KOPT-K1 (cell line): Measurements from ENCODE around the gene COG5.

Source experiments
- H3K27ac ChIP-seq: fragments of 200-600 bp; sonication (generic); 2 replicates; pipeline ENCODE4 v1.5.1; 2016; ENCODE audit warnings: antibody characterized with exemption, mild to moderate bottlenecking, low read depth, low read length; ENCODE audit not compliant: poor library complexity, severe bottlenecking
- H3K36me3 ChIP-seq: fragments of 200-600 bp; sonication (generic); 2 replicates; pipeline ENCODE4 v1.5.1; 2017; ENCODE audit warnings: antibody characterized with exemption, mild to moderate bottlenecking, low read length, moderate library complexity; ENCODE audit not compliant: insufficient read depth
- H3K9me3 ChIP-seq: fragments of 200-600 bp; sonication (generic); 2 replicates; pipeline ENCODE4 v1.5.1; 2017; ENCODE audit warnings: antibody characterized with exemption, low read length, mild to moderate bottlenecking; ENCODE audit not compliant: insufficient read depth, poor library complexity, severe bottlenecking

COG5 gene

DNA sequence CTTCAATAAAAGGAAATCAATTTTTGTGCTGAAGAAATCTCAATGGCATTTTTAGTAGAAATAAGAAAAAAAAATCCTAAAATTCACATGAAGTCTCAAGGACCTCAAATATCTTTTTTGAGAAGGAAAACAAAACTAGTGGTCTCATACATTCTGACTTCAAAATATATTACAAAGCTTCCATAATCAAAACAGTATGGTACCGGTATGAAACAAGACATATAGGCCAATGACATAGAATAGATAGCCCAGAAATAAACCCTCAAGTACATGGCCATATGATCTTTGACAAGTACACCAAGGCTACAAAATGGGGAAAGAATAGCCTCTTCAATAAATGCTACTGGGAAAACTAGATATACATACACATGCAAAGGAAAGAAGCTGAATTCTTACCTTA lies 225.6 kb downstream of the COG5 start:
- Histone ChIP-seq H3K36me3 (no peaks in the 10 kb centered on the region), H3K27ac (no peak overlapping the region), H3K9me3 (peaks cover 19% of the 10 kb centered on the region)

DNA sequence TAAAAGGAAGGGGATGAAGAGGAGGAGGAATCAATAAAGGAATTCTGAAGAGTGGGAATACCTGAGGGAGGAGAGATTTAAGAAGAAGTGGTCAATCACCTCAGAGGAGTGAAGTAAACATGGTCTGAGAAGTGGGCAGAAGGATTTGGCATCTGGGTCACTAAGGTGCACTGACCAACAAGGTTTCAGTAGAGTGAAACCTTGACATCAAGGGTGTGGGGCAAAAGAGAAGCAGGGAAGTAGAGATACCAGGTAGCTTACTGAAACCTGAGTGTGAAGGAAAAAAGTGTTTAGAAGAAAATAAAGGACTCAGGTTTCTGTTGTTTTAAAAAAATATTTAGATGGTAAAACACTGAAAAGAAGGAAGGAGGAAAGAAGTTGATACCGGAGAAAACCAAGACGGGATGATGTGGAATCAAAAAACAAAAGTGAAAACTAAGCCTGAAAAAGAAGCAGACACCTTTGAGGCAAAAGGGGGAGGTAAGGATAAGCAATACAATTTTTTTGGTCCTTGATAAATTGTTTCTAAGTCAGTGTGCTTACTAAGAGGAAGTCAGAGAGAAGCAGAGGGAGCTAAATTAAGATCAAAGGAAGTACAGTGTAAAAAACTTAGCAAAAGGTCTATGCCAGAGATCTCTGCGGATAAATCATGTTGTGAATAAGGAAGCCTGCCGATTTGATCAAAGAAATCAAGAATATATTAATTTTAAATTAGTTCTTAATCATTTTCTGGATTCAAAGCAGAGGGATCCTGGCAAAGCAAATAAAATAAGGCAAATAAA lies 231.0 kb downstream of the COG5 start:
- Histone ChIP-seq H3K27ac (no peak overlapping the region), H3K9me3 (peaks cover 2% of the 10 kb centered on the region), H3K36me3 (no peaks in the 10 kb centered on the region)

DNA sequence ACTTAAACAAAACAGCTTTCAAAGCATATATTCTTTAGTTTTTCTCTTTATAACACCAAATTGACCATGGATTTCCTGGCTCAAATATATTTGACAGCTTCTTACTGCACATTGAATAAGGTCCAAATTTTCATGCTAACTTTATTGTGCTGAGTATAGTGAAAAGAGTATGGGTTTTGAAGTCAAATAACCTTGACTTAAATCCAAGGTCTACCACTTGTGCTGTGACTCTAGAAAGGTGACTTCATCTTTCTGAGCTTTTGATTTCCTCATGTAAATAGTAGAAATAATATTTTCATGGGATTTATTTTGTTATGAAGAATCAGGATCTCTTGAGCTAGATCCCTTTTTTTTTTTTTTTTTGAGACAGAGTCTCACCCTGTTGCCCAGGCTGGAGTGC lies 233.2 kb downstream of the COG5 start:
- no peaks in the 10 kb centered on the region for H3K9me3 ChIP-seq
- H3K36me3 ChIP-seq: no peaks in the 10 kb centered on the region
- H3K27ac ChIP-seq: no peak overlapping the region

- Histone ChIP-seq H3K36me3 (no peaks in the 10 kb centered on the region; the same call in none of the 2 replicates), H3K9me3 (no peaks in the 10 kb centered on the region), H3K27ac (no peak overlapping the region)
Observed at GRCh38 chr7:107327986-107328569, 235.6 kb downstream of the COG5 start.

GRCh38 chr7:107326061-107326460 lies 237.7 kb downstream of the COG5 start:
- H3K9me3 ChIP-seq: no peaks in the 10 kb centered on the region
- H3K36me3 ChIP-seq: no peaks in the 10 kb centered on the region; the same call in none of the 2 replicates
- H3K27ac ChIP-seq: no peak overlapping the region

DNA sequence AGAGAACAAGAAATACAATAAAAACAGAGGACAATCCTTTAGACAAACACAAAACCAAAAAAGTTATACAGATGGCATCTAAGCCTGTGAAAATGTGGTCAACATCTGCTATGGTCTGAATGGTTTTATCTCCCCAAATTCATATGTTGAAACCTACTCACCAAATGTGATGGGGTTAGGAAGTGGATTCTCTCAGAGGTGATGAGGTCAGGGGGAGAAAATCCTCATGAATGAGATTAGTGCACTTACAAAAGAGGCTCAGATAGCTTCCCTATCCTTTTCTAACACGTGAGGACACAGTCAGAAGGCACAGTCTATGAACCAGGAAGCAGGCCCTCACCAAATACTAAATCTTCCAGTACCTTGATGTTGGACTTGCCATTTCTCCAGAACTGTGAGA lies 241.7 kb downstream of the COG5 start:
- no peak overlapping the region for H3K27ac ChIP-seq
- no peaks in the 10 kb centered on the region; the same call in none of the 2 replicates for H3K36me3 ChIP-seq

DNA sequence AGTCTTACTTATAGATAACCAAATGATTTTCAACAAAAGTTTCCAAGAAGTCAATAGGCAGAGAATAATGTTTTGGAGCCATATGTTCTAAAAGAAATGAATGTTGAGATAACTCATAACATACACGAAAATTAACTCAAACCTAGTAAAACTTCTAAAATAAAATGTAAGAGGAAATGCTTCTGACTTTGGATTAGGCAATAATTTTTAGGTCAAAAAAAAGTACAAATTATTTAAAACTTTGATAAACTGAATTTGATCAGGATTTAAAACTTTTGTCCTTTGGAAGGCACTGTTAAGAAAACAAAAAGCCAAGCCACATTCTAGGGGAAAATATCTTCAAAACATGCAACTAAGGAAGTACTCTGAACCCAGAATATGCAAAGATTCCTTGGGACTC lies 242.1 kb downstream of the COG5 start:
- H3K36me3 ChIP-seq: no peaks in the 10 kb centered on the region; the same call in none of the 2 replicates
- no peaks in the 10 kb centered on the region for H3K9me3 ChIP-seq
- H3K27ac ChIP-seq: no peak overlapping the region

More for the DNA sequence above, 241.7 kb downstream of the COG5 start:
- no peaks in the 10 kb centered on the region for H3K9me3 ChIP-seq

DNA sequence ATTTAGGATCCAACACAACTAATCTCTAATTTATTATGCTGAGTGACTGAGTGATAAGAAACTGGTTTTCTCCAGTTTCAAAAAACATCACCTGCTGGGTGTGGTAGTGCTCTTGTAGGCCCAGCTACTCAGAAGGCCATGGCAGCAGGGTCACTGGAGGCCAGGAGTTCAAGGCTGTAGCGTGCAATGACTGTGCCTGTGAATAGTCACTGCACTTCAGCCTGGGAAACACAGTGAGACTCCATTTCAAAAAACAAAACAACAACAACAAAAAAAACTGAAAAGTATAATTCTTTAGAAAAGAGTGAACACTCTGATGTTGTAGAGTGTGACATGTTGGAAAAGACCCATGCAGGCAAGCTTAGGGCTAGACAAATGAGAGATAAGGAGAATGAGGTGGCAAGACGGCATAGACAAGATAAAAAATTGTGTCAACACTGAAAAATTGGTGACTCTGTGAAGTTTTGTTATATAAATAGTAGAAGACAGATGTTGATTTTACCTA lies 243.9 kb downstream of the COG5 start:
- H3K9me3 ChIP-seq: no peaks in the 10 kb centered on the region
- no peak overlapping the region for H3K27ac ChIP-seq
- H3K36me3 ChIP-seq: no peaks in the 10 kb centered on the region; the same call in none of the 2 replicates

DNA sequence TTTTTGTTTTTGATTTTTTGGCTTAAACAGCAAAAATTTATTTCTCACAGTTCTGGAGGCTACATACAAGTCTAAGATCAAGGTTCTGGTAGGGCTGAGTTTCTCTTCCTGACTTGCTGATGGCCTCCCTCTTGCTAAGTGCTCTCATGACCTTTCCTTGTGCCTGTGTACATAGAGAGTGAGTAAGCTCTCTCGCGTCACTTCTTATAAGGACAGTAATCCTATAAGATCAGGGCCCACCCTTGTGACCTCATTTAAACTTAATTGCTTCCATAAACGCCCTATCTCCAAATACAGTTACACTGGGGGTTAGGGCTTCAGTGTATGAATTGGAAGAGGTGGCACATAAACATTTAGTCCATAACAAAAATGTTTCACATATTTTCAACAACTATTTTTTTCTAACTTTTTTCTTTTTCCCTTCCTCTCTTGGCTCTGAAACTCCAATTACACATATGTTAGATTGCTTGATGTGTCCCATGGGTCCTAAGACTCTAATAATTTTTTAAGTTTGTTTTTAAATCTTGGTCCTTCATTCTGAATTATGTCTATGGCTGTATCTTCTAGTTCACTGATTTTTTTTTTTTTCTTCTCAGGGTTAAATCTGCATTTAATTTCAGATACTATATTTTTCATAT lies 245.1 kb downstream of the COG5 start:
- Histone ChIP-seq H3K36me3 (no peaks in the 10 kb centered on the region; the same call in none of the 2 replicates), H3K9me3 (no peaks in the 10 kb centered on the region), H3K27ac (no peak overlapping the region)

DNA sequence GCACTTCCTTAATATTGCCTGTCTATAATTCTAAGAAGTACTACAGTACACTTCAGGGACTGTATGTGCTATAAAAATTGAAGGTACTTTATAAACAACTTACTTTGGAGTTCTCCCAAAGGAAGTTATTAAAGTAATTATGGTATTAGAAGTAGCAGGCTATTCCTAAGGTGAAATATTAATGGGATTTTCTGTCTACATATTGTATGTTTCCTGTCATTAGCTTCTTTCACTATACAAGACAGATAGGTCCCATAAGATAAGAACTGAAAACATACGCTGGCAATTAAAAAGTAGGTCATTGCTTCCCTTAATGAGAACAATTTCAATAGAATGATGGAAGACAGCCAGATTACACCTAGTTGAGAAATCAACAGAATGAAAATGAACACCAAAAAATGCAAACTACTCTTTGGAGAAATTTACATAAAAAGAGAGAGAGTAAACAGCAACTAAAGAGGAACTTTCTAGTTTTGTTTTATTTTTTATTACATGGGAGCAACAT lies 248.0 kb downstream of the COG5 start:
- H3K9me3 ChIP-seq: no peaks in the 10 kb centered on the region

DNA sequence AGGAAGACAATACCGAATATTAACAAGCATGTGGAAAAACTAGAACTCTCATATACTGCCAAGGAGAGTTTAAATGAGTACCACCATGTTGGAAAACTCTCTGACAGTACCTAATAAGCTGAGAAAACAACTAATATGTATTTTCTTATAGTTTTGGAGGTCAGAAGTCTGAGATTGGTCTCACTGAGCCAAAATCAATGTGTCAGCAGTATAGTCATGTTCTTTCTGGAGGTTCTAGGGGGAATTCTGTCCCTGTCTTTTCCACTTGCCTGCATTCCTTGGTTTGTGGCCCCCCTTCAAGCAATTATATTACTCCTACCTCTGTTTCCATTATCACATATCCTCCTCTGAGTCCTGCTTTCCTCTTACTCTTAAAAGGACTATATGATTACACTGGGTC lies 250.4 kb downstream of the COG5 start:
- Histone ChIP-seq H3K27ac (no peak overlapping the region), H3K9me3 (no peaks in the 10 kb centered on the region), H3K36me3 (no peaks in the 10 kb centered on the region)

More for the DNA sequence above, 248.0 kb downstream of the COG5 start:
- Histone ChIP-seq H3K27ac (no peak overlapping the region), H3K36me3 (no peaks in the 10 kb centered on the region)

DNA sequence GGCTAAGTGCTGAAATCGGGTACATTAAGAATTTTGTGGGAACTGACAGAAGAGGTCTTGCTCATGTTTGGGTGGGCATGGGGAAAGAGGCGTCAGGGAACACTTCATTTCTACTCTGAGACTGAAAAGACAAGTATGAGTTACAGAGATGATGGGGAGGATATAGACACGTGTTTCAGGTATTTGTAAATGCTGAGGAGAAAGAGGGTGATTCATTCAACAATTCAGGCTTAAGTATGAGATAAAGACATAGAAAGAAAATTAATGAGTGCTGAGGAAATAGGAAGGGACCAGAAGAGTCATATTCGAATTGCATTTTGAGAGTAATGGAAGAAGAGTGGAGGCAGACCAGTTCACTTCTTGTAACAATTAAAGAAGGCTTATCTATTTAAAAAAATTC lies 251.3 kb downstream of the COG5 start:
- Histone ChIP-seq H3K27ac (no peak overlapping the region), H3K9me3 (no peaks in the 10 kb centered on the region), H3K36me3 (no peaks in the 10 kb centered on the region)

GRCh38 chr7:107309296-107309695 lies 254.4 kb downstream of the COG5 start:
- Histone ChIP-seq H3K36me3 (no peaks in the 10 kb centered on the region; the same call in 1 of the 2 replicates), H3K27ac (no peak overlapping the region), H3K9me3 (no peaks in the 10 kb centered on the region)

GRCh38 chr7:107304636-107305035 lies 259.1 kb downstream of the COG5 start:
- H3K9me3 ChIP-seq: no peaks in the 10 kb centered on the region
- H3K27ac ChIP-seq: no peak overlapping the region
- H3K36me3 ChIP-seq: no peaks in the 10 kb centered on the region; the same call in 1 of the 2 replicates

DNA sequence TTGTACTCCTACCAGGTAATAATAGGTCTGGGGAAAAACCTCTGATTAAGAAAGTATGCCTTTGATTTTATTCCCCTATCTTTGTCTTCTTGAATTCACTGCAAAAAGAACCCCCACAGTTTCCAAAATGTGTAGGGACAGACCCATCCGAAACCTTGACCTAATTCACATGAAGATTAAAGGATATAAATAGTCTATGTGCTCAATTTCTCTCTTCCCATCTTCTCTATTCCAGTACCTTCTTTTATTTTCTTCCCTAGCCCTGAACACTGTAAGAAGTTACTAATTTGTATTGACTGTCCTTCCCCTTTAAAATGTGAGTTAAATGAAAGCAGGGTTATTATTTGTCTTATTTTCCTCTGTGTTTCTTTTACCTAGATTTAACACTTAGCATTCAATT lies 259.7 kb downstream of the COG5 start:
- Histone ChIP-seq H3K9me3 (no peaks in the 10 kb centered on the region), H3K27ac (no peak overlapping the region)

More for the DNA sequence above, 259.7 kb downstream of the COG5 start:
- H3K36me3 ChIP-seq: no peaks in the 10 kb centered on the region; the same call in 1 of the 2 replicates
